GM13977 (cell line): ENCODE measurements around the gene RMRP.

ENCODE experiments used
- DNase-seq: peaks from one replicate; pipeline ENCODE4 v3.0.0; 2012; ENCODE audit warnings: low spot score
- in situ Hi-C: fragments of 300-500 bp; cut with MboI; formaldehyde crosslinking; loops from one replicate; pipeline ENCODE4 v1.12.0; 2022; ENCODE audit warnings: low sequenced_read_pairs, low pct_unique_long_range_greater_than_20kb, mixed read lengths, inconsistent platforms; ENCODE audit not compliant: unreplicated experiment
- TF ChIP-seq, protein P1 (sequence below): IDR thresholded peaks from 2 replicates; pipeline ENCODE4 v1.5.1; 2012; ENCODE audit warnings: mild to moderate bottlenecking, control low read depth; ENCODE audit not compliant: insufficient read depth; ENCODE audit errors: extremely low read depth, missing control alignments

The RMRP gene

DNA sequence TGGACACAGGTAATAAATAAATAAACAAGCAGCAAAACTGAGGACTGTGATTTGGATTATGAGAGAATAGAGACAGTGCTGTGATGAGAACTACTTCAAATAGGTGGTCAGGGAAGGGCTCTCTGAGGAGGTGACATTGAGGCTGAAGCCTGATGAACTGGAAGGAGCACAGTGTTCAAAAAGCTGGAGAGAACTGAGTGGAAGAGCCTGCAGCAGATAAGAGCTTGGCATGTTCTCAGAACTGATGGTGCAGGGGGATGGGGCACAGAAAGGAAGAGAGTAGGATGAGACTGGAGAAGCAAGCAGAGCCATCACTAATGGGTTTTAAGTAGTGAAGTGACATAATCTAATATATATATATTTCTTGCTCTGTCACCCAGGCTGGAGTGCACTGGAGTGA, 43.1 kb upstream of the RMRP start:
- no peak for DNase-seq
- in situ Hi-C loops: no loop called here
- TF ChIP-seq, protein P1, sequence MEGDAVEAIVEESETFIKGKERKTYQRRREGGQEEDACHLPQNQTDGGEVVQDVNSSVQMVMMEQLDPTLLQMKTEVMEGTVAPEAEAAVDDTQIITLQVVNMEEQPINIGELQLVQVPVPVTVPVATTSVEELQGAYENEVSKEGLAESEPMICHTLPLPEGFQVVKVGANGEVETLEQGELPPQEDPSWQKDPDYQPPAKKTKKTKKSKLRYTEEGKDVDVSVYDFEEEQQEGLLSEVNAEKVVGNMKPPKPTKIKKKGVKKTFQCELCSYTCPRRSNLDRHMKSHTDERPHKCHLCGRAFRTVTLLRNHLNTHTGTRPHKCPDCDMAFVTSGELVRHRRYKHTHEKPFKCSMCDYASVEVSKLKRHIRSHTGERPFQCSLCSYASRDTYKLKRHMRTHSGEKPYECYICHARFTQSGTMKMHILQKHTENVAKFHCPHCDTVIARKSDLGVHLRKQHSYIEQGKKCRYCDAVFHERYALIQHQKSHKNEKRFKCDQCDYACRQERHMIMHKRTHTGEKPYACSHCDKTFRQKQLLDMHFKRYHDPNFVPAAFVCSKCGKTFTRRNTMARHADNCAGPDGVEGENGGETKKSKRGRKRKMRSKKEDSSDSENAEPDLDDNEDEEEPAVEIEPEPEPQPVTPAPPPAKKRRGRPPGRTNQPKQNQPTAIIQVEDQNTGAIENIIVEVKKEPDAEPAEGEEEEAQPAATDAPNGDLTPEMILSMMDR: no peak

DNA sequence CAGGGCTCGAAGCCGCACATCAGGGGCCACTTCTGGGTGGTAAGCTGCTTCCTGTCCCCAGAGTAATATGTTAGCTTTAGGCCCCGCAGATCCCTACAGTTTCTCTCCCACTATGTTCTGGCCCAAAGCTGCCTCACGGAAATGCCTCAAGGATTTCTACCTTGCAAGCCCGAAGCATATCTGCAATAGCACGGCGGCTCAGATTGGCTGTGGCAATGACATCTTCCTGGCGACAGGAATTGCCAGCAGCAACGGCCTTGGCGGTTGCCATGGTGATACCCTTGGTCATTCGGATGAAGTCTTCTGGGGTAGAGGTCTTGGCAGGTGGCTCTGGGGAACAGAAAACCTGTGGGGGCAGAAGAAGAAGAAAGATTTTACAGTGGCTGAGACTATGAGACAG, 42.2 kb upstream of the RMRP start:
- in situ Hi-C loops: no loop called here
- no peak for DNase-seq
- TF ChIP-seq, protein P1: no peak

DNA sequence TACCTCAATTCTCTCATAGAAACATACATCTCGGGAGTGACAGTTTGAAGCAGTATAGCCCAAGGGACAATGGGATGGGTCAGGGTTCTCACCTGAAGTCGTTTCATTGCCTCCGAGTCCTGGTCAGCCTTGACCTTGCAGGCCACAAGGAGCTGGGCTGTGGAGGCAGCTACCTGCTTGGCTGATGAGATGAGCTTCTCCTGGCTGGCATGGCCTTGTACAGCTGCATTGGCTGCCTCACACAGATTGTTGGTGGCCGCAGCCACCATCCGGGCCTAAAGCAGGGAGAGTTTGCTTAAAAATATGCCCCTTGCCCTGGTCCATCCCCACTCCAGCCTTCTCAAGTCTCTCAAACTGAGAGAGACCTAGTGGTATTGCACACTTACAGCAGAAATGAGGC, 40.4 kb upstream of the RMRP start:
- TF ChIP-seq, protein P1: no peak
- in situ Hi-C loops: no loop called here
- no peak for DNase-seq

DNA sequence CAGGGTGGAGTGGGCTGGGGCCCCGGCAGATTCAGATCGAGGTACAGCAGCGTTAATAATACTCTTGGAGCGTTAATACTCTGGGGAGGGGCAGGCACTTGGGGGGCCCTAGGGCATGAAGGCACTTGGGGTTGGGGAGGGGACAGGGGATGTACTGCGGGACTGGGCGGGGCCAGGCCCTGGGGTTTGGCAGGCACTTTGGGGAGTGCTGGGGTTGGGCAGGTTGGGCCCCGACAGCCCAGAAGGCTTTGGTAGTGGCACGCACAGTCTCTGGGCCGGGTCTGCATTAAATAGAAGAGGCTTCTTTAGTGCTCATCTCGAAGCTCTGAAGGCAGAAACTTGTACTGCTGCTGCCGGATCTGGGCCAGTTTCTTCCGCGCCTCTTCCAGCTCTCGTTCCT, 39.7 kb upstream of the RMRP start:
- TF ChIP-seq, protein P1: no peak
- in situ Hi-C loops: no loop called here
- no peak for DNase-seq

DNA sequence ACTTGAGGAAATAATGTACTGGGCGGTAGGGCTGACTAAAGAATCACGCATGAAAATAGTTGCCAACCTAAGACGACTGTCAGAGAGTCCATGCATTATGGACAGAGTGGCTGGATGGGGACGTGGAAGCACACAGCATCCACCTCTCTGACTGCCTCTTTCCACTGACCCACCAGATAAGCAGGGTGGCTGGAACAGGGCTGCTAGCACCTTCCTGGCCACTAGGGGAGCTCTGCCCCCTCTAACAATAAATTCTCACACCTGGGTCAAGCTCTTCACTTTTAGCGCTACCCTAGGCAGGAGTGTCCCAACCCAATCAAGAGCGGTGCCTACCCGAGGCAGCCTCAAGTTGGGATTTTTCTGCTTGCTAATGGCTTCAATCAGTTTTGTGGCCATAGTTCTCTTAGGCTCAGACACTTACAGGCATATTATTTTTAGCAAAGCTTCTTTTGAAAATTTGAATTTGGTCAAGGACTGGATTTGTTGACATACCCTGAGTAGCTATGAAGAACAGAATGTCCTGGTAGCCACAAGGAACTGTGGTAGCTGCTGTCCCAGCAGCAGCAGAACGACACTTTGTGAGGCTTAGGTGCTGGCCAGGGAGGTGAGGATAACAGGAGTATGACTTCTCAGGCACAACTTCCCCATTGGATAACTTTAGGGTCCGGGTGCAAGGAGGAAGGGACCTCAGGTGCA, 38.8 kb upstream of the RMRP start:
- TF ChIP-seq, protein P1: peak; percentile 94
- in situ Hi-C loops: no loop called here
- peak; percentile 83 for DNase-seq

DNA sequence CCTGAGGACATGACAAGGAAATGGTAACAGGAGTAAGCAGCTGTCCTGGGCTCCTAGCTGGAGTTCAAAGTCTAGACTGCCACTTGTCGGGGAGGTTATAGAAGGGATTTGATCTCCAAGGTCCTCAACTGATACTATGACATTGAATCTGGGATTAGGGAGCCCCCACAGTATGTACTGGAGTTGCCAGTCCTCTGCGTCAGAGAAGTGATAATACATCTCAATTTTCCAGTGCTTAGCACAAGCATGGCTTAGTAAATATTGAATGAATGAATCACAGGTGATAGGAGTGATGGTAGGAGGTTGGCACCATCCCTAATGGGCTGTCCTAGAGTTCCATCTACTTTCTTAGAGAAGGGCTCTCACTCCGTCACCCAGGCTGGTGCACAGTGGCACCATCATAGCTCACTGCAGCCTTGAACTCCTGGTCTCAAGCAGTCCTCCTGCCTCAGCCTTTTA, 38.2 kb upstream of the RMRP start:
- in situ Hi-C loops: no loop called here
- no peak for DNase-seq
- TF ChIP-seq, protein P1: no peak
